H1 (cell line): ENCODE data around the gene SLC35D2. TPM values are rescaled to one million over a fixed set of nuclear protein-coding genes. Genes with fewer than 3 reads are reported as not detected.
A peak's percentile ranks its signal among the peaks of the same experiment; 100 is the strongest.

Experiments
- CTCF ChIA-PET: fragments of 300-600 bp; sonication (Branson Sonifier 250); formaldehyde crosslinking; loops from one replicate; lab custom pipeline; 2021; ENCODE audit not compliant: partially characterized antibody; lab: Charles Lee
- POLR2A ChIA-PET: fragments of 300-600 bp; sonication (Branson Sonifier 250); formaldehyde crosslinking; loops from one replicate; lab custom pipeline; 2021; ENCODE audit warnings: inconsistent platforms; ENCODE audit not compliant: partially characterized antibody; lab: Charles Lee
- DNase-seq, 2 experiments: peaks; one replicate each; pipeline versions ENCODE4 v3.0.0 to v3.0.0-alpha.2; 2010 to 2022; ENCODE audit warnings: low spot score in 2 of 2, low read depth in 1 of 2, mixed read lengths in 1 of 2
- FAIRE-seq: peaks from 2 replicates; lab custom pipeline; 2011; peaks lifted over from hg19 to GRCh38; lab: Jason Lieb, UNC
- H2AFZ ChIP-seq: 2 replicates; pipeline ENCODE4 v1.8.1; 2012; ENCODE audit warnings: low read length, inconsistent platforms
- H2AK5ac ChIP-seq: 2 replicates; pipeline ENCODE4 v1.6.1; 2013; ENCODE audit warnings: low read depth, low read length
- H2BK120ac ChIP-seq: replicated peaks from 2 replicates; pipeline ENCODE3; 2013; ENCODE audit warnings: low read depth, low read length, inconsistent platforms
- H2BK12ac ChIP-seq: 2 replicates; pipeline ENCODE4 v1.6.1; 2013; ENCODE audit warnings: low read depth, low read length
- H2BK15ac ChIP-seq: 2 replicates; pipeline ENCODE4 v1.6.1; 2013; ENCODE audit warnings: low read length
- H2BK20ac ChIP-seq: 2 replicates; pipeline ENCODE4 v1.6.1; 2013; ENCODE audit warnings: low read length
- H2BK5ac ChIP-seq: 2 replicates; pipeline ENCODE4 v1.6.1; 2013; ENCODE audit warnings: low read depth, low read length
- H3K14ac ChIP-seq: 2 replicates; pipeline ENCODE4 v1.6.1; 2013; ENCODE audit warnings: inconsistent platforms; ENCODE audit not compliant: insufficient read length
- H3K18ac ChIP-seq: 2 replicates; pipeline ENCODE4 v1.6.1; 2013; ENCODE audit warnings: low read length; ENCODE audit errors: extremely low read depth
- H3K23ac ChIP-seq: 2 replicates; pipeline ENCODE4 v1.6.1; 2013; ENCODE audit warnings: inconsistent platforms; ENCODE audit not compliant: insufficient read length
- H3K23me2 ChIP-seq: 2 replicates; pipeline ENCODE4 v1.6.1; 2013; ENCODE audit warnings: low read depth, low read length
- H3K27ac ChIP-seq: 2 replicates; pipeline ENCODE4 v1.6.1; 2011; ENCODE audit warnings: low read depth, low read length, inconsistent platforms
- H3K27me3 ChIP-seq, 4 experiments: replicated peaks in 1 of 4; 1 replicate in 1 of 4; 2 replicates in 3 of 4; pipeline versions ENCODE4 v1.6.1 to v1.8.1; 2011 to 2013; ENCODE audit warnings: low read length in 3 of 4, mild to moderate bottlenecking in 3 of 4, inconsistent platforms in 2 of 4, mixed read lengths in 2 of 4, moderate library complexity in 1 of 4; ENCODE audit not compliant: control insufficient read depth in 3 of 4, insufficient read depth in 3 of 4; ENCODE audit errors: extremely low read depth in 1 of 4
- H3K36me3 ChIP-seq, 4 experiments: 2 replicates each; pipeline versions ENCODE4 v1.6.1 to v1.8.1; 2011 to 2013; ENCODE audit warnings: mild to moderate bottlenecking in 4 of 4, low read length in 3 of 4, moderate library complexity in 2 of 4, control low read depth in 1 of 4, inconsistent platforms in 1 of 4; ENCODE audit not compliant: insufficient read depth in 4 of 4, control insufficient read depth in 2 of 4
- H3K4ac ChIP-seq: replicated peaks from 2 replicates; pipeline ENCODE3; 2013; ENCODE audit warnings: low read length, low read depth, mixed read lengths, inconsistent platforms; ENCODE audit not compliant: insufficient read length
- H3K4me1 ChIP-seq, 4 experiments: replicated peaks in 1 of 4; 1 replicate in 1 of 4; 2 replicates in 3 of 4; pipeline versions ENCODE4 v1.6.1 to v1.8.1; 2011 to 2013; ENCODE audit warnings: low read length in 3 of 4, inconsistent platforms in 2 of 4, mixed read lengths in 1 of 4; ENCODE audit not compliant: insufficient read depth in 4 of 4, control insufficient read depth in 3 of 4
- H3K4me2 ChIP-seq, 2 experiments: 2 replicates each; pipeline versions ENCODE4 v1.6.1 to v1.8.1; 2011 to 2013; ENCODE audit warnings: low read depth in 2 of 2, low read length in 2 of 2, control low read depth in 1 of 2, inconsistent platforms in 1 of 2, mild to moderate bottlenecking in 1 of 2; ENCODE audit not compliant: insufficient read depth in 1 of 2
- H3K4me3 ChIP-seq, 4 experiments: fragments of 200-600, 300-600 bp in 1 of 4; sonication (generic), shearing (Covaris generic), sonication (Bioruptor Twin) in 1 of 4; 2 replicates each; pipeline versions ENCODE4 v1.5.1 to v1.8.1; 2011 to 2016; ENCODE audit warnings: low read length in 4 of 4, low read depth in 3 of 4, control low read depth in 2 of 4, inconsistent platforms in 2 of 4, mild to moderate bottlenecking in 2 of 4, mixed read lengths in 1 of 4, moderate library complexity in 1 of 4; ENCODE audit not compliant: insufficient read depth in 2 of 4; ENCODE audit errors: extremely low read depth in 1 of 4
- H3K56ac ChIP-seq: replicated peaks from 2 replicates; pipeline ENCODE3; 2013; ENCODE audit warnings: low read depth, mild to moderate bottlenecking, mixed read lengths, low read length, inconsistent platforms; ENCODE audit not compliant: insufficient read length
- H3K79me1 ChIP-seq: 2 replicates; pipeline ENCODE4 v1.6.1; 2013; ENCODE audit warnings: low read depth, low read length, control low read depth
- H3K79me2 ChIP-seq, 2 experiments: 2 replicates each; pipeline versions ENCODE4 v1.6.1 to v1.8.1; 2012 to 2013; ENCODE audit warnings: low read length in 2 of 2, mild to moderate bottlenecking in 2 of 2, inconsistent platforms in 1 of 2; ENCODE audit not compliant: insufficient read depth in 2 of 2, control insufficient read depth in 1 of 2
- H3K9ac ChIP-seq, 4 experiments: replicated peaks in 1 of 4; 1 replicate in 1 of 4; 2 replicates in 3 of 4; pipeline versions ENCODE4 v1.6.1 to v1.8.1; 2011 to 2013; ENCODE audit warnings: low read depth in 3 of 4, low read length in 3 of 4, control low read depth in 2 of 4, mild to moderate bottlenecking in 2 of 4, moderate library complexity in 2 of 4, inconsistent platforms in 1 of 4; ENCODE audit errors: extremely low read depth in 1 of 4
- H3K9me3 ChIP-seq, 2 experiments: 2 replicates each; pipeline versions ENCODE4 v1.6.1 to v1.8.1; 2012 to 2013; ENCODE audit warnings: mild to moderate bottlenecking in 2 of 2, moderate library complexity in 2 of 2, control low read depth in 1 of 2, inconsistent platforms in 1 of 2, low read depth in 1 of 2, low read length in 1 of 2, mixed read lengths in 1 of 2; ENCODE audit not compliant: insufficient read depth in 2 of 2
- H4K20me1 ChIP-seq, 2 experiments: replicated peaks in 1 of 2; 2 replicates each; pipeline versions ENCODE3 to v1.8.1; 2011 to 2013; ENCODE audit warnings: inconsistent platforms in 2 of 2, low read length in 2 of 2, mild to moderate bottlenecking in 1 of 2; ENCODE audit not compliant: insufficient read depth in 2 of 2, control insufficient read depth in 1 of 2
- H4K5ac ChIP-seq: 2 replicates; pipeline ENCODE4 v1.6.1; 2013; ENCODE audit warnings: low read length, low read depth, mixed read lengths, inconsistent platforms; ENCODE audit not compliant: insufficient read length
- H4K8ac ChIP-seq: 2 replicates; pipeline ENCODE4 v1.8.0; 2013; ENCODE audit warnings: mild to moderate bottlenecking, moderate library complexity, low read length, inconsistent platforms; ENCODE audit not compliant: insufficient read depth; ENCODE audit errors: extremely low read depth
- H4K91ac ChIP-seq: replicated peaks from 2 replicates; pipeline ENCODE3; 2013; ENCODE audit warnings: low read length, mixed read lengths, inconsistent platforms; ENCODE audit not compliant: insufficient read length
- BACH1 ChIP-seq: IDR thresholded peaks from 2 replicates; pipeline ENCODE4 v1.6.1; 2012; ENCODE audit warnings: low read length, improper control_type of control experiment
- CBX8 ChIP-seq: fragments of 300-800, 300-1000 bp; sonication (generic); IDR thresholded peaks from 2 replicates; pipeline ENCODE4 v1.7.1; 2016; ENCODE audit warnings: low read depth, low read length, borderline replicate concordance
- NRF1 ChIP-seq: IDR thresholded peaks from 2 replicates; pipeline ENCODE4 v1.6.1; 2011; ENCODE audit warnings: mild to moderate bottlenecking, low read depth, low read length, improper control_type of control experiment
- PHF8 ChIP-seq: fragments of 200-600 bp; sonication (generic); conservative IDR thresholded peaks from 2 replicates; pipeline ENCODE4 v1.7.1; 2012; ENCODE audit warnings: low read depth, mild to moderate bottlenecking, inconsistent platforms, low read length, moderate library complexity
- POU5F1 ChIP-seq: IDR thresholded peaks from 2 replicates; pipeline ENCODE4 v1.6.1; 2011; ENCODE audit warnings: low read depth, mild to moderate bottlenecking, low read length, moderate library complexity
- SAP30 ChIP-seq: fragments of 300-600 bp; sonication (generic); IDR thresholded peaks from 2 replicates; pipeline ENCODE4 v1.7.1; 2012; ENCODE audit warnings: low read length, moderate library complexity, mild to moderate bottlenecking, inconsistent platforms; ENCODE audit not compliant: insufficient read depth, insufficient replicate concordance
- SIRT6 ChIP-seq: IDR thresholded peaks from one replicate; pipeline ENCODE4 v1.7.1; 2012; ENCODE audit warnings: low read length, inconsistent platforms
- SRF ChIP-seq: IDR thresholded peaks from 2 replicates; pipeline ENCODE4 v1.6.1; 2011; ENCODE audit warnings: mild to moderate bottlenecking, low read depth, low read length, moderate library complexity
- polyA plus RNA-seq, 7 experiments: library from polyadenylated mRNA; depleted of rRNA in 3 of 7; stranded (reverse) in 5 of 7; unstranded in 2 of 7; fragments of >200 nt in 5 of 7; fragments of 200-250 nt in 2 of 7; gene quantifications; 1 replicate in 5 of 7; 2 replicates in 1 of 7; 4 replicates in 1 of 7; pipeline versions ENCODE4 v1.2.1 to v1.2.3, GENCODE V29; 2011 to 2013; ENCODE audit warnings: missing spikeins in 2 of 7, mixed read lengths in 2 of 7
- total RNA-seq: library from RNA; stranded (reverse); fragmentation: NEBNext Ultra II Directional; extraction: Animal tissue kit (Norgen Biotek cat#: 25700); gene quantifications from 2 replicates; pipeline ENCODE4 v1.2.1, GENCODE V29; 2021
- TF ChIP-seq, protein P1 (sequence below): IDR thresholded peaks from 2 replicates; pipeline ENCODE4 v1.6.1; 2012; ENCODE audit warnings: inconsistent platforms

SLC35D2 gene
- total and polyA plus RNA-seq, 2 of the 8 experiments (the other 6 are each of a cell fraction or from before 2014, with no cell fraction given), result 9.6 to 11.5 TPM

DNA sequence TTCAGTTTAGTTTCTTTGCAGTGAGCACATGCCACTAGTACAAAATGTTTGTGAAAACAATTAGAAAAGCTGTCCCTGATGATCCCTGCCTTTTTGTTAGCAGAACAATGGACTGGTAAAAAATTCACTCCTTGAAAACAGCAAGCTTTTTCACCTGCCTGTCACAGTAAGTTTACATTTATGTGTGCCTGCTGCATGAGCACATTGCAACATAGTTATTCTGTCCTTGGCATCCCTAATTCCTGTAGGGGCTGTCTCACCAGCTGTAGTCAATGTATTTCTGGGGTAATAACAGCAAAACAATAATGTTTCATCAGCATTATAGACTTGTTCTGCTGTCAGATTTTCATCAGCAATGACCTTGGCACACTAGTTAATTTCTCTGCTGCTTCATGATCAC, 46.2 kb upstream of the SLC35D2 start:
- H3K27ac ChIP-seq, result no peak overlapping the region
- no peak overlapping the region for H2BK15ac ChIP-seq
- no peak overlapping the region for H2BK5ac ChIP-seq
- H3K23me2 ChIP-seq, result no peaks in the 10 kb centered on the region
- no peak for FAIRE-seq
- H4K8ac ChIP-seq, result no peak overlapping the region
- H4K20me1 ChIP-seq, result no peaks in the 10 kb centered on the region
- H3K4ac ChIP-seq, result no peak overlapping the region
- no peak overlapping the region for H3K14ac ChIP-seq
- no peaks in the 10 kb centered on the region for H3K36me3 ChIP-seq
- no peak overlapping the region for H2BK20ac ChIP-seq
- H3K4me2 ChIP-seq, result no peak overlapping the region
- no peak overlapping the region for H2BK120ac ChIP-seq
- no peaks in the 10 kb centered on the region for H3K27me3 ChIP-seq
- H2AK5ac ChIP-seq, result no peak overlapping the region
- no peak overlapping the region for H3K56ac ChIP-seq
- H3K79me2 ChIP-seq, result no peaks in the 10 kb centered on the region
- H2BK12ac ChIP-seq, result no peak overlapping the region
- no peak overlapping the region for H4K5ac ChIP-seq
- CTCF ChIA-PET, result interaction anchor here (1.4 kb wide), 1 partner anchor 12 kb away, joined by 4 read pairs; no protein-coding TSS in a partner anchor
- H3K18ac ChIP-seq, result no peak overlapping the region
- no peaks in the 10 kb centered on the region for H3K79me1 ChIP-seq
- no peak overlapping the region; the same call in 1 of the 2 replicates for H2AFZ ChIP-seq
- no peaks in the 10 kb centered on the region for H3K9me3 ChIP-seq
- no peak overlapping the region for H3K4me3 ChIP-seq
- POLR2A ChIA-PET, result interaction anchor here (1.1 kb wide), 1 partner anchor 10 kb away, joined by 3 read pairs; no protein-coding TSS in a partner anchor
- no peak overlapping the region for H3K9ac ChIP-seq
- H4K91ac ChIP-seq, result no peak overlapping the region
- no peak overlapping the region for H3K23ac ChIP-seq
- no peaks in the 10 kb centered on the region for H3K4me1 ChIP-seq
- peak in 1 of 2 experiments; percentile 7 for DNase-seq
- no peak for TF ChIP-seq POU5F1
- no peak for TF ChIP-seq BACH1
- TF ChIP-seq SRF, result no peak
- no peak for TF ChIP-seq SAP30
- no peak for TF ChIP-seq CBX8
- TF ChIP-seq PHF8, result no peak
- TF ChIP-seq, protein P1, sequence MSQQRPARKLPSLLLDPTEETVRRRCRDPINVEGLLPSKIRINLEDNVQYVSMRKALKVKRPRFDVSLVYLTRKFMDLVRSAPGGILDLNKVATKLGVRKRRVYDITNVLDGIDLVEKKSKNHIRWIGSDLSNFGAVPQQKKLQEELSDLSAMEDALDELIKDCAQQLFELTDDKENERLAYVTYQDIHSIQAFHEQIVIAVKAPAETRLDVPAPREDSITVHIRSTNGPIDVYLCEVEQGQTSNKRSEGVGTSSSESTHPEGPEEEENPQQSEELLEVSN, result no peak
- no peak for TF ChIP-seq SIRT6
- TF ChIP-seq NRF1, result no peak
